GM12873 (cell line): Measurements from ENCODE around the gene STAMBPL1.

Source experiments
- TF ChIP-seq, protein P1 (sequence below): IDR thresholded peaks from 2 replicates; pipeline ENCODE4 v1.5.1; 2012; ENCODE audit warnings: low read depth, mild to moderate bottlenecking, moderate library complexity, low read length, control low read depth; ENCODE audit not compliant: insufficient read depth; ENCODE audit errors: missing control alignments

The STAMBPL1 gene

DNA sequence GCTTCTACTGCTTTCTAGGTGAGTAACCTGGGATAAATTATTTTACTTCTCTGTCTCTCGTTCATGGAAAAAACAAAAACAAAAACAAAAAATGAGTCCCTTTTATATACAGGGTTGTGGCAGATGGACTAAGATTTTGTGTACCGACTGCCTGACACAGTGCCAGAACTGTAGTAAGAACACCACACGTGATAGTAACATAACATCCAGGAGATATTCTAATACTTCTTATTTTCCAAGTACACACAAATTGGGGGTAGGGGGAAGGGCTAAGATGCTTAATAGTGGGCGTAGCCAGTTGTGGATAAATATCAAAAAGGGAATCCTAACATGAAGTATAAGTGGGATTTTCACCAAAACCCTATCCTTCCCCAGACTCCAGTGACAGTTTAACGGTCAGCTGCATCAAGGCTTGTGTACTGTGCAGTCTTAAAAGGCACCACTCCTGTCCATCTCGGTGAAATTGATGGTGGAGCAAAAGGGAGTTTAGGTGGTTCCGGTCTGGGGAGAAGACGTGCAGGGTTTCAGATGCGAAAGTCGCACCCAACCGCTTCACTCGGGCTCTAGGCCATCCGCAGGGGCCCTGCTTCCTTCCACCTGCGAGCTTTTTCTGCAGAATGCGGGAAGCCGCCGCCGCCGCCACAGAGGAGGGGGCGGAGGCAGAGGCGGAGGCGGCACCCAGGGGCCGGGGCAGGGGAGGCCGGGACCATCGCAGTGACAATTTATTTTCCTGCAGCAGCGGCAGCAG lies at the start of gene STAMBPL1:
Gene STAMBPL1 (plus strand): TSS at position 712 of the 748 bp plus-strand sequence. CDS start 21,464 bp downstream, outside the sequence.
- TF ChIP-seq, protein P1, sequence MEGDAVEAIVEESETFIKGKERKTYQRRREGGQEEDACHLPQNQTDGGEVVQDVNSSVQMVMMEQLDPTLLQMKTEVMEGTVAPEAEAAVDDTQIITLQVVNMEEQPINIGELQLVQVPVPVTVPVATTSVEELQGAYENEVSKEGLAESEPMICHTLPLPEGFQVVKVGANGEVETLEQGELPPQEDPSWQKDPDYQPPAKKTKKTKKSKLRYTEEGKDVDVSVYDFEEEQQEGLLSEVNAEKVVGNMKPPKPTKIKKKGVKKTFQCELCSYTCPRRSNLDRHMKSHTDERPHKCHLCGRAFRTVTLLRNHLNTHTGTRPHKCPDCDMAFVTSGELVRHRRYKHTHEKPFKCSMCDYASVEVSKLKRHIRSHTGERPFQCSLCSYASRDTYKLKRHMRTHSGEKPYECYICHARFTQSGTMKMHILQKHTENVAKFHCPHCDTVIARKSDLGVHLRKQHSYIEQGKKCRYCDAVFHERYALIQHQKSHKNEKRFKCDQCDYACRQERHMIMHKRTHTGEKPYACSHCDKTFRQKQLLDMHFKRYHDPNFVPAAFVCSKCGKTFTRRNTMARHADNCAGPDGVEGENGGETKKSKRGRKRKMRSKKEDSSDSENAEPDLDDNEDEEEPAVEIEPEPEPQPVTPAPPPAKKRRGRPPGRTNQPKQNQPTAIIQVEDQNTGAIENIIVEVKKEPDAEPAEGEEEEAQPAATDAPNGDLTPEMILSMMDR = no peak

DNA sequence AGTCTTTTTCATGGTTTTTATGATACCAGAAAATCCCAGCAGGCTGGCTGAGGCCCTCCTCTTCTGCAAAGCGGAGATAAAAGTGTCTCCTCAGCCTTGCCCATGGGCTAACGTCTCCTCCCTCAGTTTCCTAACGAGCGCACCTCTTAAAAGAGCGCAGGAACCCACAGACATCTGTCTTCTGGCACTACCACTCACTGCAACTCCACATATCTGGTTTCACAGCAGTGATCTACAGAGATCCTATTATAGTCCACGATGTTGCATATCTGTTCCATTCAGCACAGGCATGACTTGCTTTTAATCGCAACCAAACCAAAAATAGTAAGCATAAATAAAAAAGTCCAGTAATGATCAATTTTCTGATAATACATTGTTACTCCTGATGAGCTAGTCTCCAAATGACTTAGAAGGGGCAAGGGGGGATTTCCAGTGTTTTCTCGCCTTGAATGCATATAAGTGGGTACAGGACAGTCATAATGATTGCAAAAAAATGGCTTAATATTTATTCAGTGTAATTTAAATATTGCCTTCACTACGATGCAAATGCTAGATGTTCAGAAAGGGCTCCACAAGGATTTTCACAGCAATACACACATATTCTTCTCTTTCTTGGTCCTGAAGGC lies 49.3 kb upstream of the STAMBPL1 start:
- TF ChIP-seq, protein P1 = no peak

DNA sequence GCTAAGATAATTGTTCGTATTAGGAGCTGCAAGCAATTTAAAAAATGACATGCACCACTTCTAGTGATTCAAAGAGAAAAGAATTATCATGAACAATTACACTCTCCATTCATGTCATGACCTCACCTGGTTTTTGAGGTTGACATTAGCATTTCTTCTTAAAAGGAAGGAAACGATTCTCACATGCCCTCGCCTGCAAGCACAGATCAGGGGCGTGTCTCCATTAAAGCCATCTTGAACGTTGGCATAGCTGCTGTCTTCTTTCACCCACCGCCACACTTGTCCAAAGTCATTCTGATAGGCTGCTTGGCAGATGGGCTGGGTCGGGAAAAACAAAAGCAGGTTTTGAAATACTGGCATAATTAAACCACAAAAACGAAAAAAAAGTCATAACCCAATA lies 48.3 kb upstream of the STAMBPL1 start:
- TF ChIP-seq, protein P1 = no peak

DNA sequence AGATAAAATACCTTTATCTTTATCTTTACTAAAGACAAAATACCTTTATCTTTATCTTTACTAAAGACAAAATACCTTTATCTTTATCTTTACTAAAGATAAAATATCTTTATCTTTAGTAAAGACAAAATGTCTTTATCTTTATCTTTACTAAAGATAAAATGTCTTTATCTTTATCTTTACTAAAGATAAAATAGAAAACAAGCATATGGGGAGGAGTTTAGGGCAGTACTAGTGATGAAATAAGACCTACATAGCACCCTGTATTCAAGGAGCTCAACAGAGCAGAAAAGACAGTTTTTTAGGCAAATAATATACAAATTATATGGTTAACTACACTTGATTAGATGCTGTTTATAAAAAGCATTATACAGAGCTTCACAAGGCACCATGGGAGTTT lies 47.7 kb upstream of the STAMBPL1 start:
- TF ChIP-seq, protein P1 = no peak

DNA sequence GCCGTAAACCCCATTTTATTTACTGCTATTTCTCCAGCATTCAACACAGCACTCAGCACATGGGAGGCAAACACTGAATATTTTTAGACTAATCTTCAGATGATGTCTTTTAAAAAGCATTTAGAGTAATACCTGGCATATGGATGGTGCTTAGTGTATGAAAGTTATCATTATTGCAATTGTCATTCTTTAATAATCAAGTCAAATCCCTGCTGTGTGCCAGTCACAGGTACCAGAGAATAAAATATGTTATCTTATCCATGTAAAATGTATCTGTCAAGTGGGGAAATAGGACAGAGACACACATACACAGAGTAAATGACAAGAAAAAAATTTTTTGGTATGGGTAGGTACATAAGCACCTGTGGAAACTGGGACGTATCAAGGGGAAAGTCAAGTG lies 46.9 kb upstream of the STAMBPL1 start:
- TF ChIP-seq, protein P1 = no peak

DNA sequence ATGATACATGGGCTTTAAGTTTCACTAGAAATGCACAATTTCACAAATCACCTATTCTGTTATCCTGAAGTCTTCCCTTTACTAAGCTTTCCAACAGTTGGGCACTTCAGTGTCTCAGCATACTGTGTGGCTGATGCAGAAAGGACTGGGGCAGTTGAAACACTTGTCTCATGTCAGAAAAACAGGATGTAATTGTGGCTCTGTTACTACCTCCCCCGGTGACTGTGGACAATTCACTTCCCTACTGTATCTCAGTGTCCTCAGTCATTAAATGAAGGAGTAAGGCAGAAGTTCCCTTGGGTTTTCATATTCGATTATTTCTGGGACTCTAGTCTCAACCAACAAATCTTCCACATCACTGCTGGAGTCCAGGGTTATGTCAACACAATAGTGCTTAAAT lies 46.3 kb upstream of the STAMBPL1 start:
- TF ChIP-seq, protein P1 = no peak

DNA sequence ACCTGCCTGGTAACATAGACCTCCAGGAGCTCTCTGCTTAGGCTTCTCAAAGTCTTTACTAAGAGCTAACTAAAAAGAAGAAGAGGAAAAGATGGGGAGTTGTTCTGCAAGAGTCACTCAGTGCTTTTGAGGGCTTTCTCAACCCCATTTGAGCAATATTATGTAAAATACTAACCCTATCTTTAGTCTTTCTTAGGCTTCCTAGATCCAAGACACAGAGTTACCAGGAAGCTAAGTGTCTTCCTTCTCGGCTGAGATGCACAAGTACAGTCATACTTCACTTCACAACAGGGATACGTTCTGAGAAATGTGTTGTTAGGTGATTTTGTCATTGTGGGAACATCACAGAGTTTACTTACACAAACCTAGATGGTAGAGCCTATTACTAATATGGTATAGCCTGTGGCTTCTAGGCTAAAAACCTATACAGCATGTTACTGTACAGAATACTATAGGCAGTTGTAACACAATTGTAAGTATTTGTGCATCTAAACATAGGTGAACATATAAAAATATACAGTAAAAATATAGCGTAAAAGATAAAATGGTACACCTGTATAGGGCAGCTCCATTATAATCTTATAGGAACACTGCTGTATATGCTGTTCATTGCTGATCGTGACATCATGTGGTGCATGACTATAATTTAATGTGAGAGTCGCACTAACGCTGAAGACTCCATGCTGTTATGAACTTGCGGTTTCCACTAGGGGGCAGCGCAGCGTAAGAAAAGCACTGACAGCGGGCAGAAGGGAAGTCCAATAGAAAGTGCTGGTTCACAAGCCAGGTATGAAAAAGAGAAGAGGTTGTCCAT lies 44.7 kb upstream of the STAMBPL1 start:
- TF ChIP-seq, protein P1 = peak; percentile 83
